Lower lobe of right lung (tissue), 2 donors: Measurements from ENCODE around the gene EPS8L3. TPM values are rescaled to one million over a fixed set of nuclear protein-coding genes. Genes with fewer than 3 reads are reported as not detected.

ENCODE experiments used
- ATAC-seq, 2 donors: fragments of 200-7000 bp; cut with Tn5 transposase; one replicate each; pipeline ENCODE4 v1.9.1; 2020 to 2022; ENCODE audit warnings: mild to moderate bottlenecking in 2 of 2, moderate library complexity in 2 of 2
- DNase-seq: peaks from one replicate; pipeline ENCODE4 v3.0.0-alpha.2; 2020
- H3K27ac ChIP-seq: fragments of 200-600 bp; one replicate; pipeline ENCODE4 v1.8.0; 2022
- H3K27me3 ChIP-seq: fragments of 200-600 bp; one replicate; pipeline ENCODE4 v1.8.0; 2022; ENCODE audit warnings: low read depth
- H3K36me3 ChIP-seq: fragments of 200-600 bp; one replicate; pipeline ENCODE4 v1.8.0; 2022; ENCODE audit warnings: mild to moderate bottlenecking
- H3K4me1 ChIP-seq: fragments of 200-600 bp; one replicate; pipeline ENCODE4 v1.8.0; 2022
- H3K4me3 ChIP-seq: fragments of 200-600 bp; one replicate; pipeline ENCODE4 v1.8.0; 2022; ENCODE audit warnings: mild to moderate bottlenecking
- H3K9me3 ChIP-seq: fragments of 200-600 bp; one replicate; pipeline ENCODE4 v1.8.0; 2022
- intact Hi-C: fragments of 100-400 bp; cut with DNase I; formaldehyde crosslinking; loops from one replicate; pipeline ENCODE4 v1.11.0; 2022
- total RNA-seq: library from RNA; stranded (reverse); fragmentation: NEBNext Ultra II Directional; extraction: Animal tissue kit (Norgen Biotek cat#: 25700); gene quantifications from one replicate; pipeline ENCODE4 v1.2.1, GENCODE V29; 2021
- TF ChIP-seq, protein P1 (sequence below): fragments of 200-600 bp; IDR thresholded peaks from one replicate; pipeline ENCODE4 v1.8.0; 2022; ENCODE audit warnings: antibody characterized with exemption, mild to moderate bottlenecking
- donor health status: DM: no; HTN: yes; CAD: no; lungs with severe emphysema.

EPS8L3 gene
- total RNA-seq, 1 donor from 2014 or later: not detected

DNA sequence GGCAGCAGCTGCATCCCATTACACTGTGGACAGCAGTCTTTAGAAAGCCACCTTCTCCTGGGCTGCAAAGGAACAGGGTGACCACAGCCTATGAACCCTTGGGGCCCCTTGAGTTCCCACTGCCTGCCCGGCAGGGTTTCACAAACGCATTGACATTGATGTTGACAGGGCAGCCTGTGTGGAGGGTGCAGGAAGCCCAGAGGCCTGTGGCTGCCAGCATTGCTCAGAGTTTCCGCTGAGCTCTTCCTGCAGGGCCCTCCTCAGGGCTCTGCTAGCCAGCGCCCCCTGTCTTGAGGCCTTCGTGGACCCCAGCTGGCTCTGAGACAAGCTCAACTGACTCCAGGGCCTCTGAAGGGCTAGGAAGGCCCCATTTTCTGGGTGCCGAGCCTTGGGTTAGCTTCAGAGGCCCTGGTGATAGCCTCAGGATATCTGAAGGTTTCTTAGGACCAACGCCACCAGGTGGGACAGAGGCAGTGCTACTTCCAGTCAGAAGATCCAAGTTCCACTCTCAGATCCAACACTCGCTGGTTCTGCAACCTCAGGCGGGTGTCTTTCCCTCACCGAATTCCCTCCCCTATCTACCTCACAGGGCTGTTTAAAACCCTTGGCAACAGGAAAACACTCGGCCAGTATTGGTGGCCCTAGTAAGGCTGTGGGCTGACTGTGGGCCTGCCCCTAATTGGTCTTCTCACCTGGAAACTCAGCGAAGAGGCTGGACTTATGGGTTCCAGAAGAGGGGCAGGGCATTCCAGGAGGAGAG is 27.2 kb upstream of the EPS8L3 start:
- no peaks in the 10 kb centered on the region for H3K9me3 ChIP-seq
- DNase-seq: peak; percentile 74
- TF ChIP-seq, protein P1, sequence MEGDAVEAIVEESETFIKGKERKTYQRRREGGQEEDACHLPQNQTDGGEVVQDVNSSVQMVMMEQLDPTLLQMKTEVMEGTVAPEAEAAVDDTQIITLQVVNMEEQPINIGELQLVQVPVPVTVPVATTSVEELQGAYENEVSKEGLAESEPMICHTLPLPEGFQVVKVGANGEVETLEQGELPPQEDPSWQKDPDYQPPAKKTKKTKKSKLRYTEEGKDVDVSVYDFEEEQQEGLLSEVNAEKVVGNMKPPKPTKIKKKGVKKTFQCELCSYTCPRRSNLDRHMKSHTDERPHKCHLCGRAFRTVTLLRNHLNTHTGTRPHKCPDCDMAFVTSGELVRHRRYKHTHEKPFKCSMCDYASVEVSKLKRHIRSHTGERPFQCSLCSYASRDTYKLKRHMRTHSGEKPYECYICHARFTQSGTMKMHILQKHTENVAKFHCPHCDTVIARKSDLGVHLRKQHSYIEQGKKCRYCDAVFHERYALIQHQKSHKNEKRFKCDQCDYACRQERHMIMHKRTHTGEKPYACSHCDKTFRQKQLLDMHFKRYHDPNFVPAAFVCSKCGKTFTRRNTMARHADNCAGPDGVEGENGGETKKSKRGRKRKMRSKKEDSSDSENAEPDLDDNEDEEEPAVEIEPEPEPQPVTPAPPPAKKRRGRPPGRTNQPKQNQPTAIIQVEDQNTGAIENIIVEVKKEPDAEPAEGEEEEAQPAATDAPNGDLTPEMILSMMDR: peak; percentile 55
- intact Hi-C loops: no loop called here
- H3K4me3 ChIP-seq: no peak overlapping the region
- peak; percentile 47 to 72 for ATAC-seq
- H3K4me1 ChIP-seq: peaks cover 74% of the 10 kb centered on the region
- H3K36me3 ChIP-seq: no peaks in the 10 kb centered on the region
- no peaks in the 10 kb centered on the region for H3K27me3 ChIP-seq
- peak overlapping the region; percentile 72 for H3K27ac ChIP-seq

DNA sequence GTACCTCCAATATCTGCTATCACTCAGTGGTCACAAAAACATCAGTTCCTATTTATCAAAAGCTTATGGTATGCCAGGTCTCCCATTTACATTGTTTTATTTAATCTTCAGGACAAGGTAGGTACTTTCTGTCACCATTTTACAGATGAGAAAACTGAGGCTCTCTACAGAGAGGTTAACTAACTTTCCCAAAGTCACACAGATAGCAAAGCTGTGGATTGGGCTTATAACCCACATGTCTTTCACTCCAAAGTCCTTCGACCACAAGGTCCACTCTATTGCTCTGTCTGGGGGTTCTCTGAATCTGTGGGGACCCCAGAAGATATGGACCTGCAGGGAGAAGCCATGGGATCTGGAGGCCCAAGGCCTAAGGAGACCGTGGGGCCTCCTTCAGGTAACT is 26.6 kb upstream of the EPS8L3 start:
- DNase-seq (no peak), ATAC-seq (no peak)
- H3K27me3 ChIP-seq: no peaks in the 10 kb centered on the region
- H3K9me3 ChIP-seq: no peaks in the 10 kb centered on the region
- peak overlapping the region; percentile 72 for H3K27ac ChIP-seq
- TF ChIP-seq, protein P1: no peak
- no peaks in the 10 kb centered on the region for H3K36me3 ChIP-seq
- H3K4me3 ChIP-seq: no peak overlapping the region
- peaks cover 79% of the 10 kb centered on the region for H3K4me1 ChIP-seq
- intact Hi-C loops: no loop called here

DNA sequence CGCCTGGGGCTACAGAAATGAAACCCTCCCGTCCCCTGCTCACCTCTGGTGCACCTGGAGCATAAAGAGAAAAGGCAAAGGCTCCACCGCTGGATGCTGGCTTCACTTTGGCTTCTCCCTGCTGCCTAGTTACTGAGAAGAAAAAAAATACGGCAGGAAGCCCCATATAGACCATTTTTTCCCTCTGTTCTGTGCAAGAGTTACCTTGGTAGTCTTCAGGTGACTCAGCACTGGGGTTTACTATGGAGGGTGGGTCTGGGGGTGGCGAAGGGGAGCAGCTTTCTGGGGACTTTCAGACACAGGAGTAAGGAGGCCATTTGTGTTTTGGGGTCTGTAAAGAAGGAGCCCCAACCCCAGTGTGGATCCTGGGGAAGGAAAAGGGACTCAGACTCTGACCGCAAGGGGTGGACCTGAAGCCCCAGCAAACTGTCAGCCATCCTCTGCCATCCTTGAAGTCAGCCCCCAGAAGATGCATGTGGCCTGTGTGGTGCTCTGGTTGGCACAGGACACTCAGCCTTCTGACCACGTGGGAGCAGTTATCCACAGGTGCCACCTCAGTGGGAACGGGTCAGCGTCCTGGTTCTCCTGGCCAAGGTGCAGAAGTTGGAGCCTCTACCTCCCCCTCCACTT is 25.9 kb upstream of the EPS8L3 start:
- H3K4me1 ChIP-seq: peaks cover 75% of the 10 kb centered on the region
- DNase-seq: peak; percentile 36
- TF ChIP-seq, protein P1: no peak
- no peak overlapping the region for H3K4me3 ChIP-seq
- H3K9me3 ChIP-seq: no peaks in the 10 kb centered on the region
- H3K27ac ChIP-seq: peak overlapping the region; percentile 72
- intact Hi-C loops: no loop called here
- no peaks in the 10 kb centered on the region for H3K27me3 ChIP-seq
- no peak for ATAC-seq
- no peaks in the 10 kb centered on the region for H3K36me3 ChIP-seq

DNA sequence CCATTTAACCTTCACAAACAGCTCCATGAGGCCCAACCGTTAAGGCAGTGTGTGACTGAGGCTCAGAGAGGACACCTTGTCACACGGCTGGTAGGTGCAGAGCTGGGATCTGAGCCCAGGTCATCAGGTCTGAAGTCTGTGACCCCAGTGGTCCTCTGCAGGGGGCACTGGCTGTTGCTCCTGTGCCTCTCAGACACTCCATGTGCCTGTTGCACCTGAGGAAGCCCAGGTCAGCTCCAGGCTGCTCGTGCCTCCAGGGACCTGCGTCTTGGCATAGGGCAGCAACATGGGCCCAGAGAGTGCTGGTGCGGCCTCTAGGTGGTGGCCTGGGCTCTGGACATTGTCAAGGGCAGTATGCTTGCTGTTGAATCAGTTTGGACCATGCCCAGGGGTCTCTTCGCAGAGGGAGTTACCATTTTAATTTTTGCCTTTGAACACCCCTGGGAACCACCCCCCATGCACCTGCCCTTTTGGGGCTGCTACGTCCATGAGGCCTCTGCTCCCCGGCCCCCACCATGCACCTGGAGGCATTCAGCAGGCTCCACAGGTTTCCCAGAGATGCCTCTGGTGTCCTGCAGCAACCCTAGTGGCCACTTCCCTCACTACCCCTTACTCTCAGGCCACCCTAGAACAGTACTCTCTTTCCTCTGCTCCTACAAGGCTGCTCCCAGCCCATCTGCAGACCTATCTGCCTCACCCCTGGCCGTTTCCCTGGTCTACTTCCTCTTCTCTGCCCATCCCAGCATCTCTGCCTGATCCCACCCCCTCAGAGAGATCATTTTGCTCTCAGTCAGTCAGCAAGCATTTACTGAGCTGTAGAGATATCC is 25.2 kb upstream of the EPS8L3 start:
- intact Hi-C loops: no loop called here
- Histone ChIP-seq H3K27me3 (no peaks in the 10 kb centered on the region), H3K4me3 (no peak overlapping the region), H3K27ac (no peak overlapping the region), H3K36me3 (no peaks in the 10 kb centered on the region), H3K9me3 (no peaks in the 10 kb centered on the region), H3K4me1 (peaks cover 68% of the 10 kb centered on the region)
- TF ChIP-seq, protein P1: peak; percentile 11
- DNase-seq (peak; percentile 44), ATAC-seq (no peak)

DNA sequence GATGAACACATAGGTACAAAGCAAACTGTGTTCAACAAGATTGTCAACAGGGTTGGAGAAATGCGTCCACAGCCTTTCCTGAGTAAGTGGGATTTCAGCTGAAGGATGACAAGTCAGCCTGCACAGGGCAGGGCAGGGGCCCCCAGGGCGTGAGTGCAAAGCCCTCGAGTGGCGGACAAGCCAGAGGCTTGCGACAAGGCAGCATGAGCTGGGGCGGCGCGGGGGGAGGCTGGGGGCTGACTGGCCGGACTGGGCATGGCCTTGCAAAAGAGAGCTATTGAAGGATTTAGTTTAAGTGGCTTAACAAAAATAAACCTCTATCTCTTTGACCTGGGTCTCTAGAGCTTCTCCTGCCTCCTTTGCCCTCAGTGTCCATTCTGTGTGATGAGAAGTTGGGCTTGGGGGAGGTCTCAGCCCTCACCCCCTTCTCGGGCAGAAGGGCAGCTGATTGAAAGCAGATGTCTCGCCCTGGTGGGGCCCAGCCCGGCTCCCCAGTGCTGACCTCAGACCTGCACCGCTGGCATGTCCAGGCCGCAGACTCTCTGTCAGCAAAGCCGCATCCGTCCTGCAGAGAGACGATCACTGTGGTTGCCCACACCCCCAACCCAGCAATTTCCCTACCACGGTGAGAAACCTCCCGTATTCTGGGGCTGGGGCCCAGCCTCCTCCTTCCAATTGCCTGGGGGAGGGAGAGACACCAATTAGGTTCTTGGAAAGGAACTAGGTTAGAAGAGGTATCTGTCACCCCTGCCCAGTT is 24.3 kb upstream of the EPS8L3 start:
- Histone ChIP-seq H3K27me3 (no peaks in the 10 kb centered on the region), H3K27ac (no peak overlapping the region), H3K4me1 (peaks cover 66% of the 10 kb centered on the region), H3K9me3 (no peaks in the 10 kb centered on the region), H3K4me3 (no peak overlapping the region), H3K36me3 (no peaks in the 10 kb centered on the region)
- TF ChIP-seq, protein P1: no peak
- DNase-seq (peak; percentile 44), ATAC-seq (no peak)
- intact Hi-C loops: no loop called here
